ENCODE results near the gene NANP. TPM values are rescaled to one million over a fixed set of nuclear protein-coding genes. Genes with fewer than 3 reads are reported as not detected.

The NANP gene
- total and polyA plus RNA-seq, 2 of the 13 experiments (the other 11 are each of a cell fraction or from before 2014, with no cell fraction given), result 8.9 to 21.5 TPM

DNA sequence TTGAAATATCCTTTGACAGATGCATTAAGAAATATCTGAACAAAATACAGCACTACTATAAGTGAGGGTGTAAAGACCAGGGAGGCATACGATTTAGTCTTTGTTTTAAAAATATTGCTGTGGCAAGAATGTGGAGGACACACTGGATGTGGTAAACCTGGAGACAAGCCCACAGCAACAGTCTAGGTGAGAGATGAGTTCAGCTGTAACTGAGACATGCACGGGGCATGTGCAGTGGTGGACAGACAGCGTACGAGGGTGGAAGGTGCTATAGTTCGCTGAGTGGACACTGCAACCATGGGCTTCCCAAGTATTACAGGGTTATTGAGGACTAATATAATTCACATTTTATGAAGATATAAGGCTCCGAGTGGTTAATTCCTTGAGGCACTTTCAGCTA, 1.8 kb downstream of the NANP start (continued):
- no peak for TF ChIP-seq KAT2B (IDR thresholded peaks at IDR 0.05; ENCODE audit: borderline replicate concordance, low read depth, low read length)
- TF ChIP-seq THAP11 (CRISPR knock-in tag; IDR thresholded peaks at IDR 0.05), result no peak
- TF ChIP-seq, protein P1, sequence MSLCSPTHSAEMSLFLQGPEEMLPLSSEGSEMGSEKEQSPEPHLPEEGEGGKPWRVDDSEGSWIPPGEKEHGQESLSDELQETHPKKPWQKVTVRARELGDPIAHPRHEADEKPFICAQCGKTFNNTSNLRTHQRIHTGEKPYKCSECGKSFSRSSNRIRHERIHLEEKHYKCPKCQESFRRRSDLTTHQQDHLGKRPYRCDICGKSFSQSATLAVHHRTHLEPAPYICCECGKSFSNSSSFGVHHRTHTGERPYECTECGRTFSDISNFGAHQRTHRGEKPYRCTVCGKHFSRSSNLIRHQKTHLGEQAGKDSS (CRISPR knock-in tag; IDR thresholded peaks at IDR 0.05; ENCODE audit: borderline replicate concordance, low read depth), result 0 out of 2 replicates have a peak, but pooled peaks have one; percentile 42
- no peak for TF ChIP-seq ZBTB7A (CRISPR knock-in tag; IDR thresholded peaks at IDR 0.05)
- TF ChIP-seq ZNF782 (CRISPR knock-in tag; IDR thresholded peaks at IDR 0.05; ENCODE audit: borderline replicate concordance), result no peak; the same call in 1 of the 2 replicates
- TF ChIP-seq KDM2A (CRISPR knock-in tag; IDR thresholded peaks at IDR 0.05; ENCODE audit: borderline replicate concordance, low read depth), result peak; percentile 22; the same call in 1 of the 2 replicates
- TF ChIP-seq POLR2AphosphoS2 (IDR thresholded peaks at IDR 0.05; ENCODE audit: low read depth, low read length), result no peak
- TF ChIP-seq TBL1XR1 (IDR thresholded peaks at IDR 0.05; ENCODE audit: borderline replicate concordance, low read length, partially characterized antibody), result no peak
- no peak for TF ChIP-seq ZFP36 (IDR thresholded peaks at IDR 0.05; ENCODE audit: borderline replicate concordance, low read depth, low read length, partially characterized antibody)
- no peak for TF ChIP-seq ZBED4 (CRISPR knock-in tag; IDR thresholded peaks at IDR 0.05; ENCODE audit: borderline replicate concordance)
- no peak for TF ChIP-seq ZC3H4 (CRISPR knock-in tag; IDR thresholded peaks at IDR 0.05; ENCODE audit: borderline replicate concordance)
- TF ChIP-seq ZSCAN9 (CRISPR knock-in tag; IDR thresholded peaks at IDR 0.05; ENCODE audit: borderline replicate concordance), result peak; percentile 48; the same call in 1 of the 2 replicates
- TF ChIP-seq GFI1 (CRISPR knock-in tag; IDR thresholded peaks at IDR 0.05; ENCODE audit: borderline replicate concordance), result peak; percentile 39; the same call in 1 of the 2 replicates
- TF ChIP-seq ZNF484 (CRISPR knock-in tag; IDR thresholded peaks at IDR 0.05; ENCODE audit: borderline replicate concordance, low read depth), result no peak
- TF ChIP-seq, protein P2, sequence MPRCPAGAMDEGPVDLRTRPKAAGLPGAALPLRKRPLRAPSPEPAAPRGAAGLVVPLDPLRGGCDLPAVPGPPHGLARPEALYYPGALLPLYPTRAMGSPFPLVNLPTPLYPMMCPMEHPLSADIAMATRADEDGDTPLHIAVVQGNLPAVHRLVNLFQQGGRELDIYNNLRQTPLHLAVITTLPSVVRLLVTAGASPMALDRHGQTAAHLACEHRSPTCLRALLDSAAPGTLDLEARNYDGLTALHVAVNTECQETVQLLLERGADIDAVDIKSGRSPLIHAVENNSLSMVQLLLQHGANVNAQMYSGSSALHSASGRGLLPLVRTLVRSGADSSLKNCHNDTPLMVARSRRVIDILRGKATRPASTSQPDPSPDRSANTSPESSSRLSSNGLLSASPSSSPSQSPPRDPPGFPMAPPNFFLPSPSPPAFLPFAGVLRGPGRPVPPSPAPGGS (CRISPR knock-in tag; IDR thresholded peaks at IDR 0.05), result no peak
- TF ChIP-seq PITX1 (CRISPR knock-in tag; IDR thresholded peaks at IDR 0.05), result no peak
- TF ChIP-seq ZNF616 (CRISPR knock-in tag; IDR thresholded peaks at IDR 0.05; ENCODE audit: low read depth), result peak; percentile 76; the same call in 1 of the 2 replicates
- TF ChIP-seq YY1 (IDR thresholded peaks at IDR 0.05; ENCODE audit: insufficient read depth, insufficient replicate concordance, low read depth, low read length), result no peak
- no peak for TF ChIP-seq IKZF1 (IDR thresholded peaks at IDR 0.05)
- no peak for TF ChIP-seq SMAD9 (CRISPR knock-in tag; IDR thresholded peaks at IDR 0.05)
- TF ChIP-seq PBX3 (CRISPR knock-in tag; IDR thresholded peaks at IDR 0.05; ENCODE audit: borderline replicate concordance), result no peak
- TF ChIP-seq SOX5 (CRISPR knock-in tag; IDR thresholded peaks at IDR 0.05; ENCODE audit: borderline replicate concordance), result no peak

All from HepG2 (cell line).